Measurements from ENCODE around the gene YIF1A.

GRCh38 chr11:66315921-66316811 is 27.2 kb upstream of the YIF1A start:
- TF ChIP-seq, protein P1, sequence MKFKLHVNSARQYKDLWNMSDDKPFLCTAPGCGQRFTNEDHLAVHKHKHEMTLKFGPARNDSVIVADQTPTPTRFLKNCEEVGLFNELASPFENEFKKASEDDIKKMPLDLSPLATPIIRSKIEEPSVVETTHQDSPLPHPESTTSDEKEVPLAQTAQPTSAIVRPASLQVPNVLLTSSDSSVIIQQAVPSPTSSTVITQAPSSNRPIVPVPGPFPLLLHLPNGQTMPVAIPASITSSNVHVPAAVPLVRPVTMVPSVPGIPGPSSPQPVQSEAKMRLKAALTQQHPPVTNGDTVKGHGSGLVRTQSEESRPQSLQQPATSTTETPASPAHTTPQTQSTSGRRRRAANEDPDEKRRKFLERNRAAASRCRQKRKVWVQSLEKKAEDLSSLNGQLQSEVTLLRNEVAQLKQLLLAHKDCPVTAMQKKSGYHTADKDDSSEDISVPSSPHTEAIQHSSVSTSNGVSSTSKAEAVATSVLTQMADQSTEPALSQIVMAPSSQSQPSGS (tag by site-specific recombination; IDR thresholded peaks at IDR 0.05; ENCODE audit: low read depth): no peak
- no peak for TF ChIP-seq ZNF610 (tag by site-specific recombination; IDR thresholded peaks at IDR 0.05; ENCODE audit: borderline replicate concordance)
- TF ChIP-seq, protein P2, sequence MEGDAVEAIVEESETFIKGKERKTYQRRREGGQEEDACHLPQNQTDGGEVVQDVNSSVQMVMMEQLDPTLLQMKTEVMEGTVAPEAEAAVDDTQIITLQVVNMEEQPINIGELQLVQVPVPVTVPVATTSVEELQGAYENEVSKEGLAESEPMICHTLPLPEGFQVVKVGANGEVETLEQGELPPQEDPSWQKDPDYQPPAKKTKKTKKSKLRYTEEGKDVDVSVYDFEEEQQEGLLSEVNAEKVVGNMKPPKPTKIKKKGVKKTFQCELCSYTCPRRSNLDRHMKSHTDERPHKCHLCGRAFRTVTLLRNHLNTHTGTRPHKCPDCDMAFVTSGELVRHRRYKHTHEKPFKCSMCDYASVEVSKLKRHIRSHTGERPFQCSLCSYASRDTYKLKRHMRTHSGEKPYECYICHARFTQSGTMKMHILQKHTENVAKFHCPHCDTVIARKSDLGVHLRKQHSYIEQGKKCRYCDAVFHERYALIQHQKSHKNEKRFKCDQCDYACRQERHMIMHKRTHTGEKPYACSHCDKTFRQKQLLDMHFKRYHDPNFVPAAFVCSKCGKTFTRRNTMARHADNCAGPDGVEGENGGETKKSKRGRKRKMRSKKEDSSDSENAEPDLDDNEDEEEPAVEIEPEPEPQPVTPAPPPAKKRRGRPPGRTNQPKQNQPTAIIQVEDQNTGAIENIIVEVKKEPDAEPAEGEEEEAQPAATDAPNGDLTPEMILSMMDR (tag by site-specific recombination; IDR thresholded peaks at IDR 0.05): no peak
- no peak for TF ChIP-seq ZNF629 (tag by site-specific recombination; IDR thresholded peaks at IDR 0.05)
- TF ChIP-seq ZSCAN5A (tag by site-specific recombination; IDR thresholded peaks at IDR 0.05): no peak
- no peak for TF ChIP-seq ZNF18 (tag by site-specific recombination; IDR thresholded peaks at IDR 0.05)
- TF ChIP-seq, protein P3, sequence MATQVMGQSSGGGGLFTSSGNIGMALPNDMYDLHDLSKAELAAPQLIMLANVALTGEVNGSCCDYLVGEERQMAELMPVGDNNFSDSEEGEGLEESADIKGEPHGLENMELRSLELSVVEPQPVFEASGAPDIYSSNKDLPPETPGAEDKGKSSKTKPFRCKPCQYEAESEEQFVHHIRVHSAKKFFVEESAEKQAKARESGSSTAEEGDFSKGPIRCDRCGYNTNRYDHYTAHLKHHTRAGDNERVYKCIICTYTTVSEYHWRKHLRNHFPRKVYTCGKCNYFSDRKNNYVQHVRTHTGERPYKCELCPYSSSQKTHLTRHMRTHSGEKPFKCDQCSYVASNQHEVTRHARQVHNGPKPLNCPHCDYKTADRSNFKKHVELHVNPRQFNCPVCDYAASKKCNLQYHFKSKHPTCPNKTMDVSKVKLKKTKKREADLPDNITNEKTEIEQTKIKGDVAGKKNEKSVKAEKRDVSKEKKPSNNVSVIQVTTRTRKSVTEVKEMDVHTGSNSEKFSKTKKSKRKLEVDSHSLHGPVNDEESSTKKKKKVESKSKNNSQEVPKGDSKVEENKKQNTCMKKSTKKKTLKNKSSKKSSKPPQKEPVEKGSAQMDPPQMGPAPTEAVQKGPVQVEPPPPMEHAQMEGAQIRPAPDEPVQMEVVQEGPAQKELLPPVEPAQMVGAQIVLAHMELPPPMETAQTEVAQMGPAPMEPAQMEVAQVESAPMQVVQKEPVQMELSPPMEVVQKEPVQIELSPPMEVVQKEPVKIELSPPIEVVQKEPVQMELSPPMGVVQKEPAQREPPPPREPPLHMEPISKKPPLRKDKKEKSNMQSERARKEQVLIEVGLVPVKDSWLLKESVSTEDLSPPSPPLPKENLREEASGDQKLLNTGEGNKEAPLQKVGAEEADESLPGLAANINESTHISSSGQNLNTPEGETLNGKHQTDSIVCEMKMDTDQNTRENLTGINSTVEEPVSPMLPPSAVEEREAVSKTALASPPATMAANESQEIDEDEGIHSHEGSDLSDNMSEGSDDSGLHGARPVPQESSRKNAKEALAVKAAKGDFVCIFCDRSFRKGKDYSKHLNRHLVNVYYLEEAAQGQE (tag by site-specific recombination; IDR thresholded peaks at IDR 0.05): no peak

Data from HEK293 (cell line).